Urothelium cell line (cell line): ENCODE measurements around the gene POR.

Experiments used
- DNase-seq: peaks from one replicate; pipeline ENCODE4 v3.0.0; 2011; ENCODE audit warnings: low spot score, mixed read lengths
- FAIRE-seq: peaks from 2 replicates; lab custom pipeline; 2011; peaks lifted over from hg19 to GRCh38; lab: Jason Lieb, UNC

Gene POR

DNA sequence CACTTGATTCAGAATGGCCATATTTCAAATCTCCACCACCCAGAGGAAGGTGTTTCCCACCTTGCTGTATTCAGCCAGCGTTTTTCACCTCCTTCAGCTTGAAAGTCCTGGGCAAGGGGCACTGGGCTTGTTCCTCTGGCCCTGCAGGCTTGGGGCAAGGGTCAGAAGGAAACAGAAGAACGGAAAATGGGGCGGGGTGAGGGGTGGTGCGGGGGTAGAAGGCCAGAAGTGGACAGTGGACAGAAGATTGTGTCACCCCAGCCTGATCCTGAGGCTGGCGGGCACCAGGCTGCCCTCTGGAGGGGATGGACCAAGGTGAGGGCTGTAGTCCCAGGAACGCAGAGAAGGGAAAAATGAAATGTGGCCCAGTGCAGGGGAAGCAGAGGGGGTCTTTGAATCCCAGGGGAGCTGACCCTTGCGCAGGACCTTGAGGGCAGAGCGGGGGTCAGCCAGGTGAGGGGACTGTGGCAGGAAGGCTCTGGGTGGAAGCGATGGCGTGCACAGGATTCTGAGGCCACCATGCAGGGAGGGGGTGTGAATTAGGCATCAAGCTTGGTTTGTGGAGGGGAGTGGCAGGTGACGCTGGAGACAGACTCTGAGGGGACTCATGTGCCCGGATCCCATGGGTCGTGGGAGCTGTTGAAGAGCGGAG, 56.5 kb downstream of the POR start:
- FAIRE-seq (no peak), DNase-seq (no peak)

DNA sequence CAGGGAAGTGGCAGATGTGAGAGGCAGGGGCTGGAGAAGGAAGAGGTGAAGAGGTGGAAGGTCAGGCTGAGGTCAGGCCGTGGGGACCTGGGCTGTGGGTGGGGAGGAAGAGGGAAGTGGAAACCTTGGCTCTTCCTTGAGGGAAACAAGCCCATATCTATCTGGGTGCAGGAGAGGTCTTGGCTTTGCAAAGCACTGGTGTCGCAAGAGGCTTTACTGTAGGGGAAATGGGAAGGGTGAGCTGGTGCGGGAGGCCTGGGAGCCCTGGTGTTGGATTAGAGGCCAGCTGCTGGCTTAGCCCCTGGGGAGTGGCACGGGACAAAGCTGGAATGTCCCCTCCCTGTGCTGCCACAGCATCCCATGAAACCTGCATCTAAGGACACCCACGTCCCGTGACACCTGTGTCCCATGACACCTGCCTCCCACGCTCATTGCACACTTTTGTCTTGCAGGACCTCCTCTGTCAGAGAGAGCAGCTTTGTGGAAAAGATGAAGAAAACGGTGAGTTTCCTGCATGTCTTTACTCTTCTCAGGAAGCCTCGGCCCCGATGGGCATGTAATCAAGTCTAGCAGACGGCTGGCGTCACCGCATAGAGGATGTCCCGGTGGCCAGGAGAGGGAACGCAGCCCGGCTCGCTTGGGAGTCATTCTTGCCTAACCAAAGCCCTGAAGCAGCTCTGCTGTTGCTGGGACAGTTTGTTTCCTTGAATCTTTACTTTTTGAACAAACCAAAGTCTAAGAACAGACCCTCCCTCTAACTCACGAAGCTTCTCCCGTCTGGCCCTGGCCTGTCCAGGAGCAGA, 57.2 kb downstream of the POR start:
- no peak for FAIRE-seq
- DNase-seq: no peak

DNA sequence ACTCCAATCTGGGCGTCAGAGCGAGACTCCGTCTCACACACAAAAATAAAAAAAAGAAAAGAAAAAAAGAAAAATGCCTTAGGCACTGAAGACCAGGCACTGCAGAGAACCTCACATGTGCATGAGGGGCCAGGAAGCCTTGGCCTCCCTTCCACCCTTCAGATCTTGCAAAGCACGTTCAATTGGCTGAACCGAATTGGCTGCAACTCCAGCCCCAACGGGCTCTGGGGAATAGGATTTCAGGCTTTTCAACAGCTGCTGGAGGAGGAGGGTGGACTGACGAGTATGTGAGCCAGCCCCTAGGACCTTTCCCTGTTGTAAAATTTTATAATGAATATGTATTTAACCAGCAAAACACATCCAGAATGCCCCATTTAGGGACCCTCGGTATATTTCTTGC, 62.8 kb downstream of the POR start:
- DNase-seq: no peak
- FAIRE-seq: no peak

DNA sequence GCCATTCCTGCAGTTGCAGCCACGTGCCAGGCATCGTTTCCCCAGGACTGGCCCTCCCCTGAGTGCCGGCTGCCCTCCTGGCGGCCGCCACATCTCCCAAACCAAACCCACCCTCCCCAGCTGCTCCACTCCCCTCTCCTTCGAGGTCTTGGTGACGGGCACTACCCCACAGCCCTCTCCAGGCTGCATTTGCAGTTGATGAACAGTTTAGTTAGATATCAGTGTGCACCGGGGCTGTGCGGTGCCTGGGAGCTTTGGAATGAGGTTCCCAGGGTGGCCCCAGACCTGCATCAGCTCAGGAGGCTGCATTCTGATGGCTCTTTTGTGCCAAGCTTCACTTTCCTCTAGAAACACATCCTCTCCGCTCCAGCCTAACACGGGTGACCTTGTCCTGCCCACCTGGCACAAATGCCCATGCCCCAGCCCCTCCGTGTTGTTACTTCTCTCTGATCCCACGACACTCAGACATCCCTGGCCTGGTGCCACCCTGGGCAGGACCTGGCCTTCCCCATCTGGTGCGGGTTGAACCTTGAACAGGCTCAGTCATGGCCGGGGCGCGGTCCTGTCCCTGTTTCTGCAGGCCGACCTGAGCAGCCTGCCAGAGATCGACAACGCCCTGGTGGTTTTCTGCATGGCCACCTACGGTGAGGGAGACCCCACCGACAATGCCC, 64.9 kb downstream of the POR start:
- FAIRE-seq: no peak

DNA sequence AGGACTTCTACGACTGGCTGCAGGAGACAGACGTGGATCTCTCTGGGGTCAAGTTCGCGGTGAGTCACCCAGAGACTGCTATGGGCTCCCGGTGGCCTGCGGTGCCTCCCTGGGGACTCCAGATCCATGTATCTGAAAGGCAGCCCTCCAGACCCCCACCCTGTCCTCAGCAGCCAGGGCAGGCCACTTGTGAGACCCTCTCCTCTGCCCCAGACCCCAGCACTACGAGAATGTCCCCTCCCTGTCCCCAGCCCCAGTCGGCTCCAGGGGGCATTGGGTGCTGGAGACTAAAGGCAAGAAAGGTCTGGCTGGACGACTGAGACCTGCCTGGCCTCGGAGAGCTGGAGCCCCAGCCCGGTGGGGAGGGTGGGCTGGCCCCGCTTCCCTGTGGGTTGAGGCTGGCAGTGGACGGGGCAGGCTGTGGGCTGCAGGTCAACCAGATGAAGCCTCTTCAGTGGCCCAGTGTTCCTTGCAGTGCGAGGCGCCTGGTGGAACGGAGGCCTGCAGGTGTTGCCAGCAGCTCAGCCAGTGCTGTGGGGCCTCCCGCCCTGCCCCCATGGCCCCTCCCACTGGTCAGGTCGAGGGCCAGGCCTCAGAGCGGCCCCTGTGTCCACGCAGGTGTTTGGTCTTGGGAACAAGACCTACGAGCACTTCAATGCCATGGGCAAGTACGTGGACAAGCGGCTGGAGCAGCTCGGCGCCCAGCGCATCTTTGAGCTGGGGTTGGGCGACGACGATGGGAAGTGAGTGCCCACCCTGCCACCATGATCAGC, 65.7 kb downstream of the POR start:
- DNase-seq (no peak), FAIRE-seq (no peak)

More for the DNA sequence above, 64.9 kb downstream of the POR start:
- no peak for DNase-seq

DNA sequence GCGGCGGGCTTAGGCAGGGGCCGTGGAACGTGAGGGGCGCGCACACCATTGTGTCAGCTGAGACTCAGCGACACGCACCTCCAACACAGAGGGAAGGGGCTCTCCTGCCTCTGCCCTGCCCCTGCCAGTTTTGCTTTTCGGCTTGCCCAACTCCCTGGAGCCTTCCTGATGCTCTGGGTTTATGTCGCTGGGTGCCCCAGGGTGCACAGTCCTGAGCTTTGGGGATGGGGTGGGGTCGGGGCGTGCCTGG, 66.2 kb downstream of the POR start:
- DNase-seq (no peak), FAIRE-seq (no peak)

DNA sequence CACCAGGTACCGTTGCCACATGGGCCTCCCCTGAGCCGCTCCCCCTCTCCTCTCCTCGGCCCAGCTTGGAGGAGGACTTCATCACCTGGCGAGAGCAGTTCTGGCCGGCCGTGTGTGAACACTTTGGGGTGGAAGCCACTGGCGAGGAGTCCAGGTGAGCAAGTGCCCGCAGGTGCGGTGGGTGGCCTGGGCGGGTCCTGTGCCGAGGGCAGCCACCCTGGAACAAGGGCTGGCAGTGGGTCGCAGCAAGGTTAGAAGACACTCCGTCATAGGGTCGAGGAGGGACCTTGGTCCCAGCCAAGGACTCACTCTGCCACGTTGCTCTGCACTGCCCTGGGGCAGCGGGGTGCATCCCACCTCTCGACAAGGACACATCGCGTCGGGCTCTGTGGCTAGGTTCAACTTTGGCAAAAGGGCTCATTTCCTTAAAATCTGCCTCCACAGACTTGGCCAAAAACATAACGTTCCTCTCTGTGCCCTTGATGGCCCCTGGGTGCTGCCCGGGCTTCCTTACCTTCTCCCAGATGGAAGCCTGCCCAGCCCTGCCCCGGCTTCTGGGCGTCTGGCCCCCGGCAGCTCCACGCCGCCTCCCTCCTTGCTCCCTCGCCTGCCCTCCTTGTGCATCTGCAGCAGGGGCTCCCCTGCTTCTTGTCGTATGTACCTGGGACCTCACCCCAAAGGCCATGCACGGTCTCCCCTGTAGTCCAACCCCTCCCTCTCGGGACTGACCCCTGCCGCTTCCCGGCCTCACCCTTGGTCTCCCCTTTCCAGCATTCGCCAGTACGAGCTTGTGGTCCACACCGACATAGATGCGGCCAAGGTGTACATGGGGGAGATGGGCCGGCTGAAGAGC, 66.7 kb downstream of the POR start:
- FAIRE-seq (peak; percentile 23), DNase-seq (no peak)

DNA sequence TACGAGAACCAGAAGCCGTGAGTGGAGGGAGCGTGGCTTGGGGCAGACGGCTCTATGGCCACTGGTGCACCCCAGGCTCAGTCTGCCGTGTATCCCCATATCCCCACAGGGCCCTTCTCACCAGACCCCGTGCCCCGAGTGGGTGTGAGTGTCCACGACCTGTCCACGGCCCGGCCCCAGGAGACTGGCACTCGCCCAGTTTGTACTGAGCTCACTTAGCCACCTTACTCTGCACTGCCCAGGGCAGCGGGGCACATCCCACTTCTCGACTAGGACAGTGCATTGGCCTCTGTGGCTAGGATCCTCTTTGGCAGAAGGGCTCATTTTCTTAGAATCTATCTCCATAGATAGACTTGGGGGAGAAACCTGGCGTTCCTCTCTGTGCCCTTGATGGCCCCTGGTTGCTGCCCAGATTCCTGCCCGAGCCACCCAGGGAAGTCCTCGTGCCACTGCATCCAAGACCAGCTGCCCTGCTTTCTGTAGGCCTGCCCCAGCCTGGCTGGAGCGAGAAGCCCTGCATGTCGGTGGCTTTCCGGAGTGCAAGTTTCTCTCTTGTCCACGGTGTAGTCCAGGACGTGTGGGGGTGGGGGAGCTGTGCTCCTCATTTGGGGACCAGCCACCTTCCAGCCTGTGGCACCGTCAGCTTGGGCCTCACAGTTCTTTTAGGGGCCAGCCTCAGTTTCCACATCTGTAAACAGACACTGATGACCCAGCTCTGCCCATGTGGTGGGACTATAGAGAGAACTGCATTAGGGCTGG, 67.5 kb downstream of the POR start:
- no peak for FAIRE-seq

DNA sequence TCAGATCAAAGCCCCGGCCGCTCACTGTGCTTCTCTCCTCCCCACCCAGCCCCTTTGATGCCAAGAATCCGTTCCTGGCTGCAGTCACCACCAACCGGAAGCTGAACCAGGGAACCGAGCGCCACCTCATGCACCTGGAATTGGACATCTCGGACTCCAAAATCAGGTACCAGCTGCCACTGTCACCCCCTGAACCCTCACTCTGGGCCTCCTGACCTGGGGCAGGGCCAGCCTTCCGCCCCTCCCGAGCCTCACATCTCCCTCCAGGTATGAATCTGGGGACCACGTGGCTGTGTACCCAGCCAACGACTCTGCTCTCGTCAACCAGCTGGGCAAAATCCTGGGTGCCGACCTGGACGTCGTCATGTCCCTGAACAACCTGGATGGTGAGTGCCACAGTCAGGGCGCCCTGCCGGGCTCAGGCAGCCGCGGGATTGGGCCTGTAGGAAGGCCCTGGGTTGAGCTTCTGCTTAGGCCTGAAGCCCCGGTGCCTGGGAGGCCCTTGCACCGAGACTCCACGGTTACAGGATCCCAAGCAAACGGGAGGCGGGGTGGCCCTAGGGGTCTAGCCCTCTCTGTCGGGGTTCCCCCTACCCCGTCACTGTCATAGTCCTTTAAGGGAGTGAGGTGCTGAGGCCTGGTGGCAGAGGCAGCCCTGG, 68.6 kb downstream of the POR start:
- FAIRE-seq (no peak), DNase-seq (no peak)

More for the DNA sequence above, 67.5 kb downstream of the POR start:
- DNase-seq: no peak

DNA sequence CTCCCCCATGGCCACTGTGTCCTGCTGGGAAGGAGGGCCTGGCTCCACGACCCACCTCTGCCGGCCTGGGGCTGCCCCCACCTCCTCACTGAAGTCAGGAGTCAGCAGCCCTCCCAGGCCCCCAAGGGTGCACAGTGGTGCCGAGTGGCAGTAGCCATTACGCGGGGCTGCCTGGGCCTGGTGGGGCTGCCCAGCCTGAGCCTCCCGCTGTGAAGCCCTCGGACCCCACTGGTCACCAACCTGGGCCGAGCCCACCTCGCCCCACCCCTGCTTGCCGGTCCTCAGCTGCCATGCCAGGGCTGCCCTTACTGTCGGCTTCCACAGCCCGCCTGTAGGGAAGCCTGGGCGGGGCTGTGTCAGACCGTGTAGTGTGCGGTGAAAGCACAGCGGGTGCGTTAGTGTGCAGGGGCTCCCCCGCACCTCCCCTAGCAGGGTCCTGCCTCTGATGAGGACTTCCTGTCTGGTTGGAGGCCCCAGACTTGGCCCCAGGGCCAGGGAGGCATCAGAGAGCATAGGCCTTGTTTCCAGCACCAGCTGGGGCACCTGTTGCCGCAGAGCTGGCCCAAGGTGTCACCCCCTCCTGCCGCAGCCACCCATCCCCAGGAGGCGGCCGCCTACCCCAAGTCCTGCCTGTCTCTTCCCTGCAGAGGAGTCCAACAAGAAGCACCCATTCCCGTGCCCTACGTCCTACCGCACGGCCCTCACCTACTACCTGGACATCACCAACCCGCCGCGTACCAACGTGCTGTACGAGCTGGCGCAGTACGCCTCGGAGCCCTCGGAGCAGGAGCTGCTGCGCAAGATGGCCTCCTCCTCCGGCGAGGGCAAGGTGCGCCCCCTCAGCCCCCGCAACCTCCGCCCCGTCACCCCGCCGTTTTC, 69.4 kb downstream of the POR start:
- FAIRE-seq (no peak), DNase-seq (no peak)

DNA sequence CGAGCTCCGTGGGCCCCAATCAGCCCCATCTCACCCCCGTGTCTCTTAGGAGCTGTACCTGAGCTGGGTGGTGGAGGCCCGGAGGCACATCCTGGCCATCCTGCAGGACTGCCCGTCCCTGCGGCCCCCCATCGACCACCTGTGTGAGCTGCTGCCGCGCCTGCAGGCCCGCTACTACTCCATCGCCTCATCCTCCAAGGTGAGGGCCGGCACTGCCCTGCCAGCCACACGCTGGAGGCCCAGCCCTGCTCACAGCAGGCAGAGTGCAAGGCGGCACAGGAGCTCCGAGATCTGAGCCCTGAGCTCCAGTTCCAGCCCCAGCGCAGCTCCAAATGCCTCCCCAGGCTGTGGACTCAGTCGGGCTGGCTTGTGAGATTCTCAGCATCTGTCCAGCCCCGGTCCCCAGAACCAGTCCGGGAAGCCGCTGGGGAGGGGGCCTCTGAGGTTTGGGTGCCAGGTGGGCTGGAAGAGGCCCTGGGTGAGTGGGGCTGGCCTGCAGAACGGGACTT, 70.1 kb downstream of the POR start:
- no peak for DNase-seq
- FAIRE-seq: no peak

DNA sequence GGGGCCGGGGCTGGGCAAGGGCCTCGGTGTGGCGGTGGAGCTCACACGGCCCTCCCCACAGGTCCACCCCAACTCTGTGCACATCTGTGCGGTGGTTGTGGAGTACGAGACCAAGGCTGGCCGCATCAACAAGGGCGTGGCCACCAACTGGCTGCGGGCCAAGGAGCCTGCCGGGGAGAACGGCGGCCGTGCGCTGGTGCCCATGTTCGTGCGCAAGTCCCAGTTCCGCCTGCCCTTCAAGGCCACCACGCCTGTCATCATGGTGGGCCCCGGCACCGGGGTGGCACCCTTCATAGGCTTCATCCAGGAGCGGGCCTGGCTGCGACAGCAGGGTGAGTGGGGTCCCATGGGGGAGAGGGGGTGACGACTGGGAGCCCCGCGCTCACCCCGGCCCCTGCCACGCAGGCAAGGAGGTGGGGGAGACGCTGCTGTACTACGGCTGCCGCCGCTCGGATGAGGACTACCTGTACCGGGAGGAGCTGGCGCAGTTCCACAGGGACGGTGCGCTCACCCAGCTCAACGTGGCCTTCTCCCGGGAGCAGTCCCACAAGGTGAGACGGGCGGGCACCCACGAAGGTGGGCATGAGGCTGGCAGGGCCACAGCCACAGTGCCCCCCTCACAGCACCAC, 70.7 kb downstream of the POR start:
- FAIRE-seq (no peak), DNase-seq (no peak)

DNA sequence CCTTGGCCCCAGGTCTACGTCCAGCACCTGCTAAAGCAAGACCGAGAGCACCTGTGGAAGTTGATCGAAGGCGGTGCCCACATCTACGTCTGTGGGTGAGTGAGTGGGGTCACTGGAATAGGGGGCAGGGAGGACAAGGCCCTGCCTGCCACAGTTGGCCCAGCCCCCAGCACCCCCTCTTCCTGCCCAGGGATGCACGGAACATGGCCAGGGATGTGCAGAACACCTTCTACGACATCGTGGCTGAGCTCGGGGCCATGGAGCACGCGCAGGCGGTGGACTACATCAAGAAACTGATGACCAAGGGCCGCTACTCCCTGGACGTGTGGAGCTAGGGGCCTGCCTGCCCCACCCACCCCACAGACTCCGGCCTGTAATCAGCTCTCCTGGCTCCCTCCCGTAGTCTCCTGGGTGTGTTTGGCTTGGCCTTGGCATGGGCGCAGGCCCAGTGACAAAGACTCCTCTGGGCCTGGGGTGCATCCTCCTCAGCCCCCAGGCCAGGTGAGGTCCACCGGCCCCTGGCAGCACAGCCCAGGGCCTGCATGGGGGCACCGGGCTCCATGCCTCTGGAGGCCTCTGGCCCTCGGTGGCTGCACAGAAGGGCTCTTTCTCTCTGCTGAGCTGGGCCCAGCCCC, 71.3 kb downstream of the POR start:
- no peak for DNase-seq
- FAIRE-seq: no peak

DNA sequence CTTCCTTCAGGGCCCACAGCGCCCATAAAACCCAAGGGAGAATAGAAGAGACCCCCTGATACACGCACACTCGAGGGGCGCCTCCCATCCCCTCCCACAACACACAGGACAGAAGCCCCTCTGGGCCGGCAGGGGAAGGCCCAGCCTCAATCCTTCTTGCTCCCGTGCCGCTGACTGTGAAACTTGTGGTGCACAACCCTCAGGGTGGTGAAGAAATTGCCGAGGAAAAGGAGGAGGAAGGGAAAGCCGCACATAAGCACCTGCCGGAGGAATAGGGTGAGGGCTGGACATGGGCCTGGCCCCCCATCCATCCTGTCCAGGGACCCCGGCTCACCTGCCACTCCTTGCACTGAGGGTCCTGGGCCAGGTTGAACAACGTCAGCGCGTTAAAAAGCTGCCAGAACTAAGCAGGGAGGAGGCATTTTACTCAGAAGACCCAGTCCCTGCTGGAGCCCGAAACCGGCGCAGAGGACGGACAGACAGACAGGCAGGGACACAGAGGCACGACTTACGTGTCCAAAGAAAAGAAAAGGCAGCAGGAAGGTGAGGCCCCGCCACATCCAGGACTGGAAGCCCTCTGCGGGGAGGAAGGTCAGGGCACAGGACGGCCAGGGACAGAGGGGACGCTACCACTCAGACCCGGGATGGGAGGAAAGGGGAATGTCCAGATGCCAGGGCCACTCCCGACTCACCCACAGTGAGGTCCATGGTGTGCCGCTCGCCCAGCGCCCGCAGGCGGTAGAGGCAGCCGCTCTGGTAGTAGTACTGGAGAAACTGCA, 72.3 kb downstream of the POR start:
- FAIRE-seq: no peak
- no peak for DNase-seq

DNA sequence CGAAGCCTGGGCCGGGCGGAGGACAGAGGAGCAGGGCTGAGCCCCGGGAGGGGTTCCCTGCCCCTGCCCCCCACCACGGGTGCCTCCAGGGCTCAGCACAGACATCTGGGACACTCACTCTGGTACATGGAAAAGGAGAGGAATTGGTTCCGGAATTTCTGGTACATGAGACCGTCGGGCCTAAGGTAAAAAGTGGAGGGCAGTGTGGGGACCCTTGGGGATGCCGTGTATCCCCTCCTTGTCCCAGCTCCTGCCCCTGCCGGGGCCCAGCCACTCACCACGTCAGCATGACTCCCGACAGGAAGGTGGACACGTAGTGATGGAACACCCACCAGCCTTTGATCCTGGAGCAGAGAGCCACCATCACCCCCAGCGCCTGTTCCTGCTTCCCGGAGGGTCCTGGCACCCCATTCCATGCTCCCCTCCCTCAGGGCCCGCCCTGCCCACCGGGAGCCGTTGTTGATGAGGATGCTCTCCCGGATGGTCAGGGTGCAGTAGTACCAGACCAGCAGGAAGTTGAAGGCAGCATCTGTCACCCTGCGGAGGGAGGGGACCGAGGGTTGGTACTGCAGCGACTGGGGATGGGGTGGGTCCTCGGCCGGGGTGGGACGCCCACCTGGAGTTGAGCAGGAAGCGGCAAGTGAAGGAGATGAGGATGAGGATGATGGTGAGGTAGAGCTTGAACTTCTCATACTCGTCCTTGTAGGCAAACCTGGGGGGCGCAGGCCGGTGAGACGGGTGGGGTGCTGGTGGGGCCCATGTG, 73.0 kb downstream of the POR start:
- FAIRE-seq (no peak), DNase-seq (no peak)
